ENCODE data around the gene BEST2. TPM values are rescaled to one million over a fixed set of nuclear protein-coding genes. Genes with fewer than 3 reads are reported as not detected.

Gene BEST2
- total RNA-seq, 4 donors from 2014 or later, result 0.14 to 0.29 TPM; not detected in 2

GRCh38 chr19:12737835-12738351, 13.7 kb upstream of the BEST2 start:
- intact Hi-C loops (cut with DNase I; ENCODE audit: low total_unique reads), result no loop called here
- Histone ChIP-seq H3K36me3 (no peaks in the 10 kb centered on the region), H3K9me3 (no peaks in the 10 kb centered on the region), H3K4me1 (peaks cover 5 to 13% of the 10 kb centered on the region in 2 donors), H3K27me3 (no peaks in the 10 kb centered on the region), H3K4me3 (peak overlapping the region; percentile 63 to 83), H3K27ac (peak overlapping the region; percentile 87)
- DNase-seq, result no peak
- no peak for TF ChIP-seq POLR2A (IDR thresholded peaks at IDR 0.05)
- no peak for TF ChIP-seq CTCF (IDR thresholded peaks at IDR 0.05)

- no peaks in the 10 kb centered on the region for H3K27me3 ChIP-seq
- no peak for DNase-seq
- no peak for TF ChIP-seq CTCF (IDR thresholded peaks at IDR 0.05)
- TF ChIP-seq POLR2A (IDR thresholded peaks at IDR 0.05), result no peak
- no peaks in the 10 kb centered on the region for H3K36me3 ChIP-seq
- H3K4me1 ChIP-seq, result no peaks in the 10 kb centered on the region
- no peak overlapping the region for H3K4me3 ChIP-seq
- no peak overlapping the region for H3K27ac ChIP-seq
- H3K9me3 ChIP-seq, result peaks cover 0 to 12% of the 10 kb centered on the region in 2 donors
- intact Hi-C loops (cut with DNase I; ENCODE audit: low total_unique reads), result no loop called here
Measured at GRCh38 chr19:12745166-12745897, 6.3 kb upstream of the BEST2 start.

- Histone ChIP-seq H3K36me3 (no peaks in the 10 kb centered on the region), H3K27me3 (no peaks in the 10 kb centered on the region), H3K27ac (no peak overlapping the region), H3K4me3 (no peak overlapping the region), H3K9me3 (peaks cover 0 to 12% of the 10 kb centered on the region in 2 donors), H3K4me1 (no peaks in the 10 kb centered on the region)
- intact Hi-C loops (cut with DNase I; ENCODE audit: low total_unique reads), result no loop called here
- no peak for DNase-seq
- TF ChIP-seq CTCF (IDR thresholded peaks at IDR 0.05) (no peak), POLR2A (IDR thresholded peaks at IDR 0.05) (no peak)
Measured at GRCh38 chr19:12748489-12748888, 3.1 kb upstream of the BEST2 start.

- intact Hi-C loops (cut with DNase I; ENCODE audit: low total_unique reads), result no loop called here
- H3K27me3 ChIP-seq, result no peaks in the 10 kb centered on the region
- TF ChIP-seq POLR2A (IDR thresholded peaks at IDR 0.05) (no peak), CTCF (IDR thresholded peaks at IDR 0.05) (no peak)
Measured at GRCh38 chr19:12749938-12750521, 1.6 kb upstream of the BEST2 start.

GRCh38 chr19:12750851-12751250, 740 bp upstream of the BEST2 start:
- no peak for TF ChIP-seq POLR2A (IDR thresholded peaks at IDR 0.05)
- no peaks in the 10 kb centered on the region for H3K36me3 ChIP-seq
- no peaks in the 10 kb centered on the region for H3K27me3 ChIP-seq
- H3K27ac ChIP-seq, result no peak overlapping the region
- H3K4me1 ChIP-seq, result no peaks in the 10 kb centered on the region
- DNase-seq, result no peak
- H3K9me3 ChIP-seq, result peaks cover 0 to 12% of the 10 kb centered on the region in 2 donors
- H3K4me3 ChIP-seq, result no peak overlapping the region
- intact Hi-C loops (cut with DNase I; ENCODE audit: low total_unique reads), result no loop called here

More at GRCh38 chr19:12749938-12750521, 1.6 kb upstream of the BEST2 start:
- Histone ChIP-seq H3K9me3 (peaks cover 0 to 12% of the 10 kb centered on the region in 2 donors), H3K36me3 (no peaks in the 10 kb centered on the region), H3K27ac (no peak overlapping the region), H3K4me3 (no peak overlapping the region), H3K4me1 (no peaks in the 10 kb centered on the region)
- no peak for DNase-seq
